Tibial nerve (tissue), 4 donors: ENCODE measurements around the gene SGMS2.

ENCODE experiments used
- CTCF ChIP-seq, 5 experiments: fragments of 200-600 bp in 3 of 5; fragments of 450-650 bp in 2 of 5; sonication (generic) in 3 of 5; IDR thresholded peaks; one replicate each; pipeline ENCODE4 v1.5.1; 2016 to 2019; ENCODE audit warnings: antibody characterized with exemption in 5 of 5, mild to moderate bottlenecking in 3 of 5, moderate library complexity in 2 of 5
- EP300 ChIP-seq, 2 donors: sonication (generic); formaldehyde crosslinking; IDR thresholded peaks; one replicate each; pipeline ENCODE4 v1.6.1; 2017; ENCODE audit warnings: antibody characterized with exemption in 2 of 2, mild to moderate bottlenecking in 1 of 2
- POLR2A ChIP-seq, 2 donors: fragments of 450-650 bp; IDR thresholded peaks; one replicate each; pipeline ENCODE4 v1.6.1; 2017; ENCODE audit warnings: antibody characterized with exemption in 2 of 2, mild to moderate bottlenecking in 2 of 2, moderate library complexity in 2 of 2

DNA sequence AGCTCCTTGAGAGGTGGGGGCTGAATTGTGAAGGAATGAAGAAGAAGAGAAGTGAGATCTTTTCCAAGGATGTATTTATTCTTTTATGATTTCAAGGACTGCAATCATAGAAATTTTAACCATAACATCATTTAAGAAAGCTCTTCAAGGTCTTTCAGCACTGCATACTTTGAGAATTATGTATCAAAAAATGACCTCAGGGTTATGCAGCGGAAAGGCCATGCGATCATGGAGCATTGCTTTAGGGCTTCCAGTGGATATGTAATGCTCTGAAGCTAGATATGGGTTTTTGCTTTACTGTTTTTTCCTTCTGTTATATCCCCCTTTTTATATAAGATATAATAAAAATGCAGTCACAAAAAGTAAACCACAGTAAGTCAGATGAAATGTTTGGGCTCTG lies 38.7 kb downstream of the SGMS2 start:
- TF ChIP-seq CTCF (IDR thresholded peaks at IDR 0.05) (no peak), POLR2A (IDR thresholded peaks at IDR 0.05) (no peak), EP300 (IDR thresholded peaks at IDR 0.05) (no peak)
